Measurements from ENCODE around the gene PLD2.

GRCh38 chr17:4854111-4854681, 47.2 kb downstream of the PLD2 start:
- TF ChIP-seq CTCF (IDR thresholded peaks at IDR 0.05; ENCODE audit: low read length), result no peak
- no peak for TF ChIP-seq EZH2 (optimal IDR thresholded peaks at IDR 0.05; ENCODE audit: low read depth, low read length)
- no peak for TF ChIP-seq EZH2phosphoT487 (IDR thresholded peaks at IDR 0.05; ENCODE audit: low read length)
